CD4-positive, alpha-beta memory T cell (primary cell): ENCODE data around the gene LCN2. TPM values are rescaled to one million over a fixed set of nuclear protein-coding genes. Genes with fewer than 3 reads are reported as not detected.

ENCODE experiments used
- CTCF ChIA-PET: fragments of 350-600 bp; sonication (Branson Sonifier 250); formaldehyde crosslinking; loops from one replicate; lab custom pipeline; 2021; ENCODE audit warnings: inconsistent platforms; ENCODE audit not compliant: partially characterized antibody; lab: Charles Lee
- POLR2A ChIA-PET: fragments of 350-600 bp; sonication (Branson Sonifier 250); formaldehyde crosslinking; loops from one replicate; lab custom pipeline; 2021; ENCODE audit not compliant: partially characterized antibody; lab: Charles Lee
- DNase-seq, 5 donors: peaks; one replicate each; pipeline versions ENCODE4 v3.0.0 to v3.0.0-alpha.2; 2020 to 2022; ENCODE audit warnings: mixed read lengths in 1 of 5
- H3K27ac ChIP-seq: one replicate; pipeline ENCODE4 v1.7.0; 2013; ENCODE audit warnings: low read depth, low read length
- H3K27me3 ChIP-seq: 2 replicates; pipeline ENCODE4 v1.7.0; 2013; ENCODE audit warnings: mild to moderate bottlenecking, low read length, moderate library complexity; ENCODE audit not compliant: insufficient read depth
- H3K36me3 ChIP-seq: 2 replicates; pipeline ENCODE4 v1.7.0; 2013; ENCODE audit warnings: mild to moderate bottlenecking, low read length, moderate library complexity; ENCODE audit not compliant: insufficient read depth
- H3K4me1 ChIP-seq: 2 replicates; pipeline ENCODE4 v1.7.0; 2013; ENCODE audit warnings: mild to moderate bottlenecking, low read length, moderate library complexity; ENCODE audit not compliant: insufficient read depth
- H3K4me3 ChIP-seq, 2 donors: one replicate each; pipeline ENCODE4 v1.7.0; 2013; ENCODE audit warnings: low read length in 2 of 2, mild to moderate bottlenecking in 1 of 2
- H3K9me3 ChIP-seq, 2 donors: one replicate each; pipeline ENCODE4 v1.7.0; 2013; ENCODE audit warnings: low read length in 2 of 2, control low read depth in 1 of 2; ENCODE audit not compliant: control insufficient read depth in 1 of 2
- H3K27ac Mint-ChIP-seq, 7 donors: one replicate each; pipeline ENCODE4 v1.8.0; 2020 to 2021; ENCODE audit warnings: mixed read lengths in 7 of 7, mild to moderate bottlenecking in 6 of 7, inconsistent platforms in 3 of 7, moderate library complexity in 3 of 7
- H3K27me3 Mint-ChIP-seq, 2 donors: one replicate each; pipeline ENCODE4 v1.8.0; 2020 to 2021; ENCODE audit warnings: mixed read lengths in 2 of 2
- H3K36me3 Mint-ChIP-seq, 2 donors: one replicate each; pipeline ENCODE4 v1.8.0; 2020 to 2021; ENCODE audit warnings: mixed read lengths in 2 of 2, inconsistent platforms in 1 of 2, mild to moderate bottlenecking in 1 of 2
- H3K4me1 Mint-ChIP-seq, 4 donors: one replicate each; pipeline ENCODE4 v1.8.0; 2020 to 2021; ENCODE audit warnings: mixed read lengths in 4 of 4, mild to moderate bottlenecking in 1 of 4
- H3K4me3 Mint-ChIP-seq, 8 donors: one replicate each; pipeline ENCODE4 v1.8.0; 2020 to 2021; ENCODE audit warnings: mixed read lengths in 8 of 8, mild to moderate bottlenecking in 7 of 8, moderate library complexity in 6 of 8, inconsistent platforms in 3 of 8
- H3K9me3 Mint-ChIP-seq, 8 donors: one replicate each; pipeline ENCODE4 v1.8.0; 2020 to 2021; ENCODE audit warnings: mixed read lengths in 8 of 8, mild to moderate bottlenecking in 5 of 8, inconsistent platforms in 3 of 8, moderate library complexity in 1 of 8
- intact Hi-C: fragments of 100-400 bp; cut with micrococcal nuclease; formaldehyde crosslinking; loops from one replicate; pipeline ENCODE4 v1.15.1; 2023
- polyA plus RNA-seq, 2 donors: library from polyadenylated mRNA; unstranded; fragments of 300-500 nt; fragmentation: Illumina TruSeq; gene quantifications; one replicate each; pipeline ENCODE4 v1.2.3, GENCODE V29; 2021
- total RNA-seq, 2 experiments: library from RNA; stranded (reverse); gene quantifications; one replicate each; pipeline ENCODE4 v1.2.3, GENCODE V29; 2021

The LCN2 gene
- total and polyA plus RNA-seq, 4 experiments from 2014 or later: not detected

DNA sequence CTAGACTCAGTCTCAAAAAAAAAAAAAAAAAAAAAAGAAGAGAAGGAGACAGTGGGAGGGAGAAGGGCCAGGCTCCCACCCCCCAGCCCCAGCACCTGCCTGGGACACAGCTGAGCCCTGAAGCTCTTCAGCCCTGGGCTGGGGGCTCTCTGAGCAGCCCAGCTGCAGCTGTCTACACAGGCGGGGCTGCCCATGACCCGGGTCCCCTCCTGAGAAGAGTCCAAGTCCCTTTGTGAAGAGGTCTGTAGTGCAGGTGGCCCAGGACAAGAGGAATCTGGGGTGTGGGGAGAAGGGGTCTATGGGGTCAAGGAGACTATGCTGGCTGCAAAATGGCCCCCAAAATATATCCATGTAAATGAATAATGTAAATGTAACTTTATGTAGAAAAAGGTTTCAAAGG is 6.7 kb upstream of the LCN2 start:
- Mint-ChIP-seq H3K9me3 (peaks cover 0 to 1% (median 0%) of the 10 kb centered on the region in 8 donors), H3K36me3 (no peaks in the 10 kb centered on the region), H3K4me1 (peaks cover 5 to 15% (median 10%) of the 10 kb centered on the region in 4 donors), H3K4me3 (no peak overlapping the region), H3K27me3 (peaks cover 0 to 1% of the 10 kb centered on the region in 2 donors), H3K27ac (peak overlapping the region in 1 of 7 donors; percentile 10)
- POLR2A ChIA-PET: interaction anchor here (1.0 to 2.3 kb wide), 4 partner anchors 9 to 692 kb away, joined by 3 to 10 read pairs (median 6); partner anchors contain the start of gene BBLN
- H3K9me3 ChIP-seq: no peaks in the 10 kb centered on the region
- no peak overlapping the region for H3K27ac ChIP-seq
- CTCF ChIA-PET: interaction anchor here (1.2 to 1.9 kb wide), 4 partner anchors 12 to 48 kb away, joined by 4 to 6 read pairs (median 5); partner anchors contain the start of gene CIZ1
- no peak overlapping the region for H3K4me3 ChIP-seq
- no peaks in the 10 kb centered on the region for H3K27me3 ChIP-seq
- no peak for DNase-seq
- peaks cover 19% of the 10 kb centered on the region for H3K4me1 ChIP-seq
- intact Hi-C loops: no loop called here
- no peaks in the 10 kb centered on the region for H3K36me3 ChIP-seq

DNA sequence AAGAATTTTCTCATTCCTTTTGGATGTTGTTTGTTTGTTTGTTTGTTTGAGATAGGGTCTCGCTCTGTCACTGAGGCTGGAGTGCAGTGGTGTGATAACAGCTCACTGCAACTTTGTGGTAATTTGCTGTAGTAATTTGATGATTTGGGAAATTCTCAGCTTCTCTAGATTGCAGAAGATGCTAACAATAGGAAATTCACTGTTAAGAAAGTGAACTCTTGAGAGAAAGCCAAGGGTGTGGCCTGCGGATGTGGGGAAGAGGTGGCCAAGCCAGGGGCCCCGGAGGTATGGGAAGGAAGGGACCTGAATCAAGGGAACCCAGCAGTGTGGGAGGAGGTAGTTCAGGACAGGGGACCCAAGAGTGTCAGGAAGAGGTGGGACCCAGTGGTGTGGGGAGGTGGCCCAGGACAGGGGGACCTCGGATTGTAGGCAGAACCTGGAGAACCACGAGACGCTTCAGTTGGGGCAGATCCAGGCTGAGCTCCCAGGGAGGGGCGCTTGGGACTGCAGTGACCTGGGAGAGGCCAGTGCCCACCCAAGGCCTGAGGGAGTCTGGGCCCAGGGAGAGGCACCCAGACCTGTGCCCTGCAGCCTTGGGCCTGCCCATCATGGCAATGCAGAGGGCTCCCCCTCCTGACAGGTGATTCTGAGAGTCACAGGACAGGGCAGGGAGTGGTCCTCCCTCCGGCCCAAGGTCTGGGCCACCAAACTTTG is 5.6 kb upstream of the LCN2 start:
- Histone ChIP-seq H3K4me1 (peaks cover 19% of the 10 kb centered on the region), H3K27ac (no peak overlapping the region), H3K27me3 (no peaks in the 10 kb centered on the region), H3K4me3 (no peak overlapping the region), H3K9me3 (no peaks in the 10 kb centered on the region), H3K36me3 (no peaks in the 10 kb centered on the region)
- intact Hi-C loops: no loop called here
- POLR2A ChIA-PET: interaction anchor here (1.1 kb wide), 1 partner anchor 8 kb away, joined by 3 read pairs; no protein-coding TSS in a partner anchor
- Mint-ChIP-seq H3K4me1 (peaks cover 5 to 15% (median 10%) of the 10 kb centered on the region in 4 donors), H3K9me3 (no peaks in the 10 kb centered on the region), H3K36me3 (no peaks in the 10 kb centered on the region), H3K27ac (peak overlapping the region in 4 of 7 donors; percentile 29 to 85 (median 47)), H3K4me3 (peak overlapping the region in 3 of 8 donors; percentile 29 to 76 (median 61)), H3K27me3 (peaks cover 0 to 1% of the 10 kb centered on the region in 2 donors)
- no peak for DNase-seq
- CTCF ChIA-PET: interaction anchor here (1.7 kb wide), 1 partner anchor 15 kb away, joined by 6 read pairs; no protein-coding TSS in a partner anchor

DNA sequence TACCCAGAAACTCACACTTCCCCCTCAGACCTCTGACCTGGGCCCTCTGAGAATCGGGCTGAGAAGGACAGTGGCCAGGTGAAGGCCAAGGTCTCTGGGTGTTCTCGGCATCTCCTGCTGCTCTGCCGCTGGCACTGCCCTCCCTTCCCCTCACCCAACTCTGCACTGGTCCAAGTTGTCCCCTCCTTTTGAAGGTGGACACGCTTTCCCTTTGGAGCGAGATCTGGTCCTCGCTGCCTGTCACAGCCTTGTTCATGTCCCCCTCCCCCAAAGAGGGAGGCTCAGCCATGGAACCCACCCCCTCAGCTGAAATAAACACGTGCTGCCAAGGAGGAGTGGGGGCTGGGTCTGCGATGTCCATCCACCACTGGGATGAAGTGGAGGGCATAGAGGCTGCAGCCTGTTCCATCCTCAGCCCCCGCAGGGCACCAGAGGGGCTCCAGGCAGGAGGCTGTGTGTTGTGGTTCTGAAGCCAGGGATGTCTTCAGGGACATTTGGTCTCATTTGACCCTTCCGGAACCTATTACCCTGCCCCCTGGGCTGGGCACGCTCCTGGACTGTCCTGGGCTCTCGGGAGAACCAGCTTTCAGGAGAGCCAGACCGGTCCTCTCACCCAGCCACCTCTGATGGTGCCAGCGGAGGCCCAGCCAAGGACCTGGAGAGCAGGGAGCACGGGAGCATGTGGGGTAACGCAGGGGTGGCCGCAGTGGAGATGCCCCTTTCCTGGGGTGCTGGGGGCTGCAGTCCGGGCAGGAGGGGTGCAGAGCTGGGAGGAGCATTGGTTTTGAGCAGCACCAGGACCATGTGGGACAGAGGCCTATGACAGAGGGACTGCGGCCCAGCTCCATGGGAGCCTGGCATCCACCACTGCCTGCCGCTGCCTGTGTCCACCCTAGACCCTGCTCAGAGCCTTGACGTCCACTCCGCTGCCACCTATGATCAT is 4.7 kb upstream of the LCN2 start:
- H3K36me3 Mint-ChIP-seq: no peaks in the 10 kb centered on the region
- CTCF ChIA-PET: interaction anchor here (1.7 kb wide), 1 partner anchor 16 kb away, joined by 6 read pairs; no protein-coding TSS in a partner anchor
- H3K9me3 Mint-ChIP-seq: no peaks in the 10 kb centered on the region
- Histone ChIP-seq H3K36me3 (no peaks in the 10 kb centered on the region), H3K27me3 (no peaks in the 10 kb centered on the region), H3K27ac (no peak overlapping the region), H3K9me3 (no peaks in the 10 kb centered on the region), H3K4me3 (no peak overlapping the region), H3K4me1 (peaks cover 19% of the 10 kb centered on the region)
- POLR2A ChIA-PET: no interaction called here
- H3K4me1 Mint-ChIP-seq: peaks cover 5 to 15% (median 10%) of the 10 kb centered on the region in 4 donors
- intact Hi-C loops: no loop called here
- DNase-seq: no peak
- H3K27me3 Mint-ChIP-seq: peaks cover 0 to 1% of the 10 kb centered on the region in 2 donors
- no peak overlapping the region for H3K27ac Mint-ChIP-seq
- no peak overlapping the region for H3K4me3 Mint-ChIP-seq

DNA sequence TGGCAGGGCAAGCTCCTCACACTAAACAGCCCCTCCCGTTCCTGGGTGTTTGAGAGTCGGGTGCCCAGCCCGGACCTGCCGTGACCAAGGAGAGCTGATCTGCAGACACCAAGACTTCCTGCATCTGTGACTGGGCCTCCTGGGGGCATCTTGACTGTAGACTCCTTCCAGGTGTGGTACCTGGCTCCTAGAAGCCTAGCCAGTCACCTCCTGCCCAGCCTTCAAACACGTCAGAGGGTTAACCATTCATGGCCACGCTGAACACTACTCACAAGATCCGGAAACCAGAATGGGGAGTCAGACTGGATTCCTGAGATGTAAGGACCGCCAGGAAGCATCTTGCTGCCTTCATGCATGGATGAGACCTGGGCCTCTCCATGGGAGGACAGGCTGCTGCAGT is 3.7 kb upstream of the LCN2 start:
- no peak overlapping the region for H3K27ac Mint-ChIP-seq
- Histone ChIP-seq H3K4me1 (peaks cover 19% of the 10 kb centered on the region), H3K4me3 (no peak overlapping the region), H3K27ac (no peak overlapping the region), H3K9me3 (no peaks in the 10 kb centered on the region), H3K27me3 (no peaks in the 10 kb centered on the region), H3K36me3 (no peaks in the 10 kb centered on the region)
- intact Hi-C loops: no loop called here
- H3K4me3 Mint-ChIP-seq: no peak overlapping the region
- CTCF ChIA-PET: no interaction called here
- peaks cover 0 to 1% of the 10 kb centered on the region in 2 donors for H3K27me3 Mint-ChIP-seq
- POLR2A ChIA-PET: interaction anchor here (1.6 kb wide), 1 partner anchor 17 kb away, joined by 11 read pairs; no protein-coding TSS in a partner anchor
- H3K36me3 Mint-ChIP-seq: no peaks in the 10 kb centered on the region
- no peaks in the 10 kb centered on the region for H3K9me3 Mint-ChIP-seq
- H3K4me1 Mint-ChIP-seq: peaks cover 5 to 15% (median 12%) of the 10 kb centered on the region in 4 donors
- no peak for DNase-seq

DNA sequence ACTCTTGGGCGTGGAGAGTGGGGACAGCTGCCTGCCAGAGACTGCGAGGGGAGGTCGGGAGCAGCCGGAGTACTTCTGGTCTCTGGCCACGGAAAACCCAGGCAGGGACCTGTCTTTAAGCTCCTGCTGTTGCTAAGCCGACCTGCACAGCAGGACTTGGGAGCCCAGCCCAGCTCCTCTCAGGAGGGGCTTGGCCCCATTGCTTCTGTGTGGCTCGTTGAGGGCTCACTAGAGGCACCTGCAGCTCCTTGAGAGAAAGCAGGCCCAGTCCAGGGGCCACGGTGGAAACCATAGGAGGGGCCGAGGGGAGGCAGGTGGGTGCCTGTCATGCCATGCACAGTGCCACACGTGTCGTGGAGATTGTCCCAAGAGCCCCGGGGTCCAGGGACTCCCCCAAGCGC is 3.3 kb upstream of the LCN2 start:
- ChIA-PET CTCF (no interaction called here), POLR2A (interaction anchor here (1.5 to 1.6 kb wide), 2 partner anchors 15 to 17 kb away, joined by 3 to 11 read pairs; no protein-coding TSS in a partner anchor)
- no peak overlapping the region for H3K27ac Mint-ChIP-seq
- no peaks in the 10 kb centered on the region for H3K36me3 Mint-ChIP-seq
- intact Hi-C loops: no loop called here
- H3K4me3 Mint-ChIP-seq: no peak overlapping the region
- Histone ChIP-seq H3K27me3 (no peaks in the 10 kb centered on the region), H3K4me1 (peaks cover 19% of the 10 kb centered on the region), H3K9me3 (no peaks in the 10 kb centered on the region), H3K36me3 (no peaks in the 10 kb centered on the region), H3K27ac (no peak overlapping the region), H3K4me3 (no peak overlapping the region)
- H3K9me3 Mint-ChIP-seq: no peaks in the 10 kb centered on the region
- H3K27me3 Mint-ChIP-seq: peaks cover 0 to 1% of the 10 kb centered on the region in 2 donors
- DNase-seq: no peak
- peaks cover 5 to 15% (median 12%) of the 10 kb centered on the region in 4 donors for H3K4me1 Mint-ChIP-seq

DNA sequence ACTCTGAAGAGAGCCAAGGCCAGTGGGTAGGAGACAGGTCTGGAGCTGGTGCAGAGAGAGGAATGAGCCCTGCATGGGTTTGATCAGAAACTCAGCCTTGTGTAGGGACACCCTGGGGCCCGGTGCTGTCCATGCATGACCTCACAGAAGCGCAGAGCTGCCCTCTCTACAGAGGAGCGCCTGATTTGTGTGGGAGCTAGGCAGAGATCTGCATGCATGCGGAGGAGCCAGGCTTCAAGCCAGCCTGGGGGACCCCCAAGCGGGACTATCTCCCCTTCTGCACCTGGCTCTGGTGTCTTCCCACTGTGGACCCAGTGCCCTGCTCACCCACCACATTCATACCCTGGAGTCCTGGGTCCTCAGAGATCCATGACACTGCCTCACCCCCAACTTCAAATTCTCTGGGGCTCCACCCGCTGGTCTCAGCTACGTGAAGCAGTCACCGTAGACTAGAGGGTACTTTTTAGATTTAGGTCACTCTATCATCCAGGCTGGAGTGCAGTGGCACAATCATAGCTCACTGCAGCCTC is 2.6 kb upstream of the LCN2 start:
- H3K4me1 Mint-ChIP-seq: peaks cover 5 to 14% (median 12%) of the 10 kb centered on the region in 4 donors
- CTCF ChIA-PET: no interaction called here
- H3K9me3 Mint-ChIP-seq: no peaks in the 10 kb centered on the region
- Histone ChIP-seq H3K9me3 (no peaks in the 10 kb centered on the region), H3K27me3 (no peaks in the 10 kb centered on the region), H3K4me1 (peaks cover 18% of the 10 kb centered on the region), H3K4me3 (no peak overlapping the region), H3K27ac (no peak overlapping the region), H3K36me3 (no peaks in the 10 kb centered on the region)
- no peak overlapping the region for H3K4me3 Mint-ChIP-seq
- no peaks in the 10 kb centered on the region for H3K27me3 Mint-ChIP-seq
- H3K36me3 Mint-ChIP-seq: no peaks in the 10 kb centered on the region
- intact Hi-C loops: no loop called here
- no peak overlapping the region for H3K27ac Mint-ChIP-seq
- POLR2A ChIA-PET: interaction anchor here (0.5 to 1.6 kb wide), 3 partner anchors 10 to 18 kb away, joined by 3 to 11 read pairs (median 3); no protein-coding TSS in a partner anchor
- no peak for DNase-seq
